ENCODE measurements around the gene UBE2A. TPM values are rescaled to one million over a fixed set of nuclear protein-coding genes. Genes with fewer than 3 reads are reported as not detected.

The UBE2A gene
- total RNA-seq, result 48.7 TPM
- long read RNA-seq, transcript UBE2A-206 (5 exons, 1,381 nt), result minor isoform, 5 of 67 reads
- long read RNA-seq, transcript UBE2A-202 (6 exons, 1,874 nt), result major isoform, 57 of 67 reads
- long read RNA-seq, partial matches to known transcripts, result 1 of 67 reads
- long read RNA-seq, other reads (novel, unspliced or antisense), result 2 of 67 reads

DNA sequence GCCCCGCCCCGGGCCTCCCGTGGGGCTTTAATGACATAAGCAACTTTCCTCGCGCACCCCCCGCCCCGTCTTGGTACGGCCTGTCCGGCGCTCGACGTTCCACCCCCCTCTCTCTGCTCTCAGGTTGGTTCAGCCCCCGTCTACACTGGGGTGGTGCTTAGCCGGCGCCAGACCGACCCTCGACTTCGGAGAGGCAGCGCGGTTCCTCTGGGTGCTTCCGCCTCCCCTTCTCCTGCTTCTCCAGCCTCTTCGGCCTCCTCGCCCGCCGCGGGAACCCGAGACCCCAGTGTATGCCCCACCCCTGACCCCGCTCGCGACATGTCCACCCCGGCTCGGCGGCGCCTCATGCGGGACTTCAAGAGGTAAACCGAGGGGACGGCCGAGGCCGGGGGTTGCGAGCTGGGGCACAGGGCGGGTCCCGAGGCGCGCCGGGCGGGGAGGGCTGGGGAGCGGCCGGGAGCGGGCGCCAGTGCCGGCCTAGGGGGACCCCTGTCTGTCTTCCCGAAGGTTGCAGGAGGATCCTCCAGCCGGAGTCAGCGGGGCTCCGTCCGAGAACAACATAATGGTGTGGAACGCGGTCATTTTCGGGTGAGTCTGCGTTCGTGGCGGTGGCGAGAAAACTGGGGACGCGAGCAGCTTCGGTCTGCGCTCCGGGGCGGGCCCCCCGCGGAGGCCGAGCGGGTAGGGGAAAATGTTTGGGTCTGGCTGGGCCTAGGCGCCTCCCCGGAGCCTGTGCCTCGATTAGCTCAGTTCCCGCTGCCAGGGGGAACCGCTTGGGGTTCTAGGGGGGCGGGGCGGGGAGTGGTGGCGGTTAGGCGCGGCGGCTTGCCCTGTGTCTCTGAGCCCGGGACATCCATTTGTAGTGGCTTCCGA lies at the start of gene UBE2A:
TSS of gene UBE2A (plus strand) at position 170 of the 873 bp plus-strand sequence. CDS start at position 319, 149 bp downstream.
- no peaks in the 10 kb centered on the region for H3K9me3 ChIP-seq
- peak; percentile 99 for ATAC-seq
- DNase-seq, result peak; percentile 95
- intact Hi-C loops (cut with DNase I), result no loop called here
- no peaks in the 10 kb centered on the region for H3K27me3 ChIP-seq
- peaks cover 4% of the 10 kb centered on the region for H3K4me1 ChIP-seq
- TF ChIP-seq, protein P1, sequence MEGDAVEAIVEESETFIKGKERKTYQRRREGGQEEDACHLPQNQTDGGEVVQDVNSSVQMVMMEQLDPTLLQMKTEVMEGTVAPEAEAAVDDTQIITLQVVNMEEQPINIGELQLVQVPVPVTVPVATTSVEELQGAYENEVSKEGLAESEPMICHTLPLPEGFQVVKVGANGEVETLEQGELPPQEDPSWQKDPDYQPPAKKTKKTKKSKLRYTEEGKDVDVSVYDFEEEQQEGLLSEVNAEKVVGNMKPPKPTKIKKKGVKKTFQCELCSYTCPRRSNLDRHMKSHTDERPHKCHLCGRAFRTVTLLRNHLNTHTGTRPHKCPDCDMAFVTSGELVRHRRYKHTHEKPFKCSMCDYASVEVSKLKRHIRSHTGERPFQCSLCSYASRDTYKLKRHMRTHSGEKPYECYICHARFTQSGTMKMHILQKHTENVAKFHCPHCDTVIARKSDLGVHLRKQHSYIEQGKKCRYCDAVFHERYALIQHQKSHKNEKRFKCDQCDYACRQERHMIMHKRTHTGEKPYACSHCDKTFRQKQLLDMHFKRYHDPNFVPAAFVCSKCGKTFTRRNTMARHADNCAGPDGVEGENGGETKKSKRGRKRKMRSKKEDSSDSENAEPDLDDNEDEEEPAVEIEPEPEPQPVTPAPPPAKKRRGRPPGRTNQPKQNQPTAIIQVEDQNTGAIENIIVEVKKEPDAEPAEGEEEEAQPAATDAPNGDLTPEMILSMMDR (IDR thresholded peaks at IDR 0.05), result peak; percentile 32
- peak within 1 kb of the TSS; percentile 63 for H3K4me3 ChIP-seq
- no peaks in the 10 kb centered on the region for H3K36me3 ChIP-seq
- H3K27ac ChIP-seq, result peak within 1 kb of the TSS; percentile 91

DNA sequence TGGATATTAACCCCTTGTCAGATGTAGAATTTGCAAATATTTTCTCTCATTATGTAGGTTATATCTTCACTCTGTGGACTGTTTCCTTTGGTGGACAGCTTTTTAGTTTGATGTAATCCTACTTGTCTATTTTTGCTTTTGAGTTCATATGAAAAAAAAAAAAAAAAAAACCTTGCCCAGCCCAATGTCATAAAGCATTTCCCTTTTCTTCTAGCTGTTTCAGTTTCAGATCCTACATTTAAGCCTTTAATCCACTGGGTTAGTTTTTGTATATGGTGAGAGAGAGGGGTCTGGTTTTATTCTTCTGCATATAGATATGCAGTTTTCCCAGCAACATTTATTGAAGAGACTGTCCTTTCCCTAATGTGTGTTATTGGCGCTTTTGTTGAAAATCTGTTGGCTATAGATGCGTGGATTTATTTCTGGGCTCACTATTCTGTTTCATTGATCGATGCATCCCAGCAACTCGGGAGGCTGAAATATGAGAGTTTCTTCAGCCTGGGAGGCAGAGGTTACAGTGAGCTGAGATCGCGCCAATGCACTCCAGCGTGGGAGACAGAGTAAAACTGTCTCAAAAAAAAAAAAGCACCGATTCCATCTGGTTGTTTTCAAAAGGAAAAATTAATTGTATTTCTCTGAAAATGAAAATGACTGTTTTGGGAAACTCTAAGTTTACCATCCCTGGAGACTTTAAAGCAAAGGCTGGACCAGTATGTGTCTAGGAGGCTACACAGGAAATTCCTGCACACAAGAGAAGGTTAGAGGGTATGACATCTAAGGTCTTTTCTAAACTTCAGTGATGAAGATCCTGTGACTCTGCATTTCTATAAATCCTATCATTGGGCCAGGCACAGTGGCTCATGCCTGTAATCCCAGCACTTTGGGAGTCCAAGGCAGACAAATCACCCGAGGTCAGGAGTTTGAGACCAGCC lies 44.8 kb upstream of the UBE2A start:
- TF ChIP-seq, protein P1 (IDR thresholded peaks at IDR 0.05), result no peak
- DNase-seq, result no peak

DNA sequence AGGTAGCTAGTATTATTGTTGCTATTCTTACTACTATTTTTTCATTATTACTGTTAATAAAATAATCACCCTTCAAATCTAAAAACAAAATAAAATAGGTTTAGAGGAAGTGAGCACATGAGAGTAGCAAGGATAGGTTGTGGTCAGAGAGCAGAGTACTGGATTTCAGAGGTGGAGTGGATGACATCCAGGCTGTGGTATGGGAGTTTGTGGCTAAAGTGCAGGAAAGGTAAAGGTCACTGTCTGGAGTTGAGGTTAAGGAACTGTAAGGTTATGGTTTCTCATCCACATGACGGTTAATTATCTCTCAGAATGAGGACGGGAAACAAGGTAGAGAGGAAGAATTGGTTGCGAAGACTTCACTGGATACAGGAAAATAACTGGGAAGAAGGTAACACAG lies 36.9 kb upstream of the UBE2A start:
- intact Hi-C loops (cut with DNase I), result no loop called here
- H3K27ac ChIP-seq, result no peak overlapping the region
- no peaks in the 10 kb centered on the region for H3K4me1 ChIP-seq
- no peaks in the 10 kb centered on the region for H3K9me3 ChIP-seq
- H3K36me3 ChIP-seq, result peaks cover 9% of the 10 kb centered on the region
- H3K27me3 ChIP-seq, result no peaks in the 10 kb centered on the region
- TF ChIP-seq, protein P1 (IDR thresholded peaks at IDR 0.05), result no peak
- H3K4me3 ChIP-seq, result no peak overlapping the region
- DNase-seq (no peak), ATAC-seq (no peak)

More for the DNA sequence above, 44.8 kb upstream of the UBE2A start:
- Histone ChIP-seq H3K27me3 (no peaks in the 10 kb centered on the region), H3K36me3 (no peaks in the 10 kb centered on the region), H3K27ac (no peak overlapping the region), H3K9me3 (no peaks in the 10 kb centered on the region), H3K4me1 (no peaks in the 10 kb centered on the region), H3K4me3 (no peak overlapping the region)
- ATAC-seq, result no peak
- intact Hi-C loops (cut with DNase I), result no loop called here

DNA sequence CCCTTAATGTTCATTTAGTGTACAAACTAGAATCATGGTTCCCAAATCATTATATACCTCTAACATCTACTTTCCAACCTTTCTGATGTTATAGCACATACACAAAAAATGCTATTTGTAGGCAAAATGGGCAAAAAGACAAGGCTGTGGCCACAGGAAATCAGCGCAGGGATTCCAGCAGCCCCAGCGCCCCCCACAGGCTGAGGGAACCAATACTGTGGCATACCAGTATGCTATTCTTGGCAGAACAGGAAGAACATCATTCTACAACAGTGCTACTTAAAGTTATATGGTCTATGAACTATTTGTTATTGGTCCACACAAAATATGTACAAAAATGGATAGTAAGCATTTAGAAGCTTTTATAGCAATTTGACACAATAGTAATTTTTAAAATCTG lies 34.5 kb upstream of the UBE2A start:
- intact Hi-C loops (cut with DNase I), result no loop called here
- H3K27me3 ChIP-seq, result no peaks in the 10 kb centered on the region
- no peak overlapping the region for H3K27ac ChIP-seq
- DNase-seq (no peak), ATAC-seq (no peak)
- peaks cover 9% of the 10 kb centered on the region for H3K36me3 ChIP-seq
- TF ChIP-seq, protein P1 (IDR thresholded peaks at IDR 0.05), result no peak
- no peaks in the 10 kb centered on the region for H3K9me3 ChIP-seq
- H3K4me3 ChIP-seq, result no peak overlapping the region
- no peaks in the 10 kb centered on the region for H3K4me1 ChIP-seq

DNA sequence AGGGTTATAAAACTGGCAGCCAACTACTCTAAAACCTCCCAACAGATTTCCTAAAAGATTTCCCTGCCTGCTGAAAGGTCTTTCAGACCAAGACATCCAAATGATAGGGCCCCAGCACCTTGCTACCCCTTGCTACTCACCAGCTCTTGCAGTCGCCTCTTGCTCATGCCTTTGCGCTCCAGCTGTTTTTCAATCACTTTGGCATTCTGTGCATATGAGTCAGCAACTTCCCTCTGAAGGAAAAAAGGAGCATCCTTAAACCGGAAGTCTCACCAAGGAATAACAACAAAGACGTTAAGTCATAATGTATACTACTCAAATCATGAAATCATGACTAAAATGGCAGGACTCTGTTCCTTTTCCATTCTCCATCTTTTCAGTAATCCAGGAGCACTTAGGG lies 33.2 kb upstream of the UBE2A start:
- H3K4me1 ChIP-seq, result no peaks in the 10 kb centered on the region
- no peaks in the 10 kb centered on the region for H3K27me3 ChIP-seq
- no peak for DNase-seq
- H3K4me3 ChIP-seq, result no peak overlapping the region
- no peaks in the 10 kb centered on the region for H3K9me3 ChIP-seq
- ATAC-seq, result no peak
- intact Hi-C loops (cut with DNase I), result no loop called here
- TF ChIP-seq, protein P1 (IDR thresholded peaks at IDR 0.05), result no peak
- H3K27ac ChIP-seq, result no peak overlapping the region
- H3K36me3 ChIP-seq, result peaks cover 9% of the 10 kb centered on the region
